GM12878 (cell line): ENCODE measurements around the gene ANAPC4. TPM values are rescaled to one million over a fixed set of nuclear protein-coding genes. Genes with fewer than 3 reads are reported as not detected.

Source experiments
- ATAC-seq: fragments of 200-7000 bp; cut with Tn5 transposase; 3 replicates; pipeline ENCODE4 v1.9.1; 2020; ENCODE audit warnings: mild to moderate bottlenecking, moderate library complexity
- BruUV-seq: library from RNA; stranded (reverse); fragments of 400-500 nt; replicated peaks from 2 replicates; lab custom pipeline; 2021; lab: Mats Ljungman, UMichigan
- CTCF ChIA-PET: fragments of 300-600 bp; sonication (Branson Sonifier 250); formaldehyde crosslinking; extraction: SDS; loops from one replicate; lab custom pipeline; 2021; ENCODE audit warnings: inconsistent platforms; lab: Yijun Ruan, JAX
- POLR2A ChIA-PET: fragments of 350-600 bp; formaldehyde crosslinking; extraction: SDS; loops from one replicate; lab custom pipeline; 2021; ENCODE audit warnings: inconsistent platforms; lab: Charles Lee
- RAD21 ChIA-PET: fragments of 300-600 bp; sonication (Branson Sonifier 250); formaldehyde crosslinking; loops from one replicate; lab custom pipeline; 2023; ENCODE audit warnings: antibody characterized with exemption; ENCODE audit not compliant: unreplicated experiment; lab: Charles Lee
- SMC1A ChIA-PET: fragments of 300-600 bp; sonication (Branson Sonifier 250); formaldehyde crosslinking; loops from one replicate; lab custom pipeline; 2023; ENCODE audit not compliant: unreplicated experiment, uncharacterized antibody; lab: Charles Lee
- DNase-seq: peaks from one replicate; pipeline ENCODE4 v3.0.0-alpha.2; 2011; ENCODE audit warnings: low read depth, low spot score
- FAIRE-seq: peaks from 3 replicates; lab custom pipeline; 2011; peaks lifted over from hg19 to GRCh38; lab: Jason Lieb, UNC
- H2AFZ ChIP-seq: 2 replicates; pipeline ENCODE4 v1.6.0; 2011; ENCODE audit warnings: low read depth, low read length, control low read depth; ENCODE audit not compliant: control insufficient read depth
- H3K27ac ChIP-seq: 2 replicates; pipeline ENCODE4 v1.5.1; 2011; ENCODE audit warnings: control low read depth; ENCODE audit not compliant: control insufficient read depth, insufficient read depth
- H3K27me3 ChIP-seq, 2 experiments: replicated peaks in 1 of 2; 2 replicates each; pipeline versions ENCODE4 v1.6.0 to v1.6.1; 2011; ENCODE audit warnings: low read length in 1 of 2; ENCODE audit not compliant: control insufficient read depth in 2 of 2, insufficient read depth in 2 of 2
- H3K36me3 ChIP-seq, 2 experiments: 2 replicates each; pipeline ENCODE4 v1.5.1; 2011; ENCODE audit warnings: low read length in 1 of 2; ENCODE audit not compliant: control insufficient read depth in 2 of 2, insufficient read depth in 2 of 2
- H3K4me1 ChIP-seq: 2 replicates; pipeline ENCODE4 v1.6.1; 2011; ENCODE audit warnings: mild to moderate bottlenecking, low read length, moderate library complexity, mixed read lengths; ENCODE audit not compliant: control insufficient read depth, insufficient read depth
- H3K4me2 ChIP-seq: 2 replicates; pipeline ENCODE4 v1.6.0; 2011; ENCODE audit warnings: control low read depth; ENCODE audit not compliant: control insufficient read depth, insufficient read depth
- H3K4me3 ChIP-seq: fragments of 200-600 bp; sonication (generic); 2 replicates; pipeline ENCODE4 v1.5.1; 2016
- H3K79me2 ChIP-seq: 2 replicates; pipeline ENCODE4 v1.6.0; 2011; ENCODE audit warnings: low read length; ENCODE audit not compliant: control insufficient read depth, insufficient read depth
- H3K9ac ChIP-seq: 2 replicates; pipeline ENCODE4 v1.8.0; 2011; ENCODE audit warnings: low read length, control low read depth, mixed read lengths; ENCODE audit not compliant: control insufficient read depth, insufficient read depth
- H3K9me3 ChIP-seq: replicated peaks from 3 replicates; pipeline ENCODE4 v1.5.1; 2011; ENCODE audit warnings: mild to moderate bottlenecking, low read length; ENCODE audit not compliant: control insufficient read depth, insufficient read depth
- H4K20me1 ChIP-seq: 2 replicates; pipeline ENCODE4 v1.6.0; 2011; ENCODE audit not compliant: control insufficient read depth, insufficient read depth
- BHLHE40 ChIP-seq, 2 experiments: fragments of 450-650 bp in 1 of 2; IDR thresholded peaks; 2 replicates each; pipeline ENCODE4 v1.6.1; 2011 to 2017; ENCODE audit warnings: low read depth in 2 of 2, borderline replicate concordance in 1 of 2, improper control_type of control experiment in 1 of 2, low read length in 1 of 2, mild to moderate bottlenecking in 1 of 2
- BRCA1 ChIP-seq: IDR thresholded peaks from 2 replicates; pipeline ENCODE4 v1.6.1; 2011; ENCODE audit warnings: low read depth, low read length, improper control_type of control experiment
- CTCF ChIP-seq, 3 experiments: IDR thresholded peaks in 2 of 3; conservative IDR thresholded peaks in 1 of 3; 2 replicates each; pipeline ENCODE4 v1.5.1; 2011; ENCODE audit warnings: low read depth in 3 of 3, low read length in 3 of 3, mild to moderate bottlenecking in 3 of 3, control low read depth in 2 of 3, moderate library complexity in 2 of 3, inconsistent platforms in 1 of 3, mixed read lengths in 1 of 3; ENCODE audit not compliant: control insufficient read depth in 2 of 3, insufficient read depth in 1 of 3; ENCODE audit errors: extremely low read depth in 1 of 3
- HDAC2 ChIP-seq: fragments of 200-600 bp; sonication (generic); IDR thresholded peaks from 2 replicates; pipeline ENCODE4 v1.6.1; 2017
- KAT2A ChIP-seq: conservative IDR thresholded peaks from 2 replicates; pipeline ENCODE4 v1.6.1; 2011; ENCODE audit warnings: low read depth, low read length; ENCODE audit not compliant: control insufficient read depth
- MTA3 ChIP-seq: IDR thresholded peaks from 2 replicates; pipeline ENCODE4 v1.6.1; 2012; ENCODE audit warnings: low read length, inconsistent platforms, borderline replicate concordance
- NBN ChIP-seq: fragments of 450-650 bp; IDR thresholded peaks from 2 replicates; pipeline ENCODE4 v1.6.1; 2016
- RELA ChIP-seq: fragments of 450-650 bp; IDR thresholded peaks from 2 replicates; pipeline ENCODE4 v1.8.0; 2014; ENCODE audit warnings: borderline replicate concordance; ENCODE audit not compliant: partially characterized antibody
- SUPT20H ChIP-seq: IDR thresholded peaks from 2 replicates; pipeline ENCODE4 v1.6.1; 2011; ENCODE audit warnings: low read depth, mild to moderate bottlenecking, low read length, moderate library complexity, borderline replicate concordance; ENCODE audit not compliant: control insufficient read depth
- YBX1 ChIP-seq: fragments of 450-650 bp; IDR thresholded peaks from 2 replicates; pipeline ENCODE4 v1.6.1; 2016; ENCODE audit warnings: antibody characterized with exemption
- ZBED1 ChIP-seq: IDR thresholded peaks from 2 replicates; pipeline ENCODE4 v1.6.1; 2016; ENCODE audit warnings: borderline replicate concordance
- ZBTB4 ChIP-seq: fragments of 450-650 bp; formaldehyde crosslinking; IDR thresholded peaks from 2 replicates; pipeline ENCODE4 v1.4.0; 2022; ENCODE audit warnings: mild to moderate bottlenecking, moderate library complexity
- WGBS: methylation state at CpG from one replicate; pipeline ENCODE4 v1.1.6; 2016; ENCODE audit warnings: low lambda C conversion rate; ENCODE audit not compliant: insufficient replicate concordance, insufficient coverage; ENCODE audit errors: missing lambda C conversion rate; 5-methylcytosine and 5-hydroxymethylcytosine counted together
- in situ Hi-C: fragments of 300-500 bp; cut with MboI; formaldehyde crosslinking; loops from 9 replicates; pipeline ENCODE4 v1.14.3; 2018; ENCODE audit warnings: mixed read lengths
- intact Hi-C: fragments of 100-400 bp; cut with micrococcal nuclease; formaldehyde crosslinking; loops from one replicate; pipeline ENCODE4 v1.14.2; 2022; ENCODE audit not compliant: unreplicated experiment
- polyA plus RNA-seq, 11 experiments: library from polyadenylated mRNA; depleted of rRNA in 4 of 11; unstranded in 6 of 11; stranded (reverse) in 5 of 11; fragments of >200 nt; fragmentation: Nextera tagmentation in 4 of 11; fragmentation: Illumina TruSeq in 1 of 11; extraction: Ambion mirVana in 4 of 11; extraction: Trizol in 1 of 11; gene quantifications; 1 replicate in 1 of 11; 2 replicates in 10 of 11; pipeline versions ENCODE4 v1.2.1 to v1.2.3, GENCODE V29; 2011 to 2016; ENCODE audit warnings: inconsistent platforms in 2 of 11, missing spikeins in 2 of 11, low read depth in 1 of 11
- total RNA-seq, 4 experiments: library from RNA; depleted of rRNA in 3 of 4; stranded (reverse); fragments of >200 nt in 3 of 4; fragmentation: Illumina TruSeq in 1 of 4; extraction: Trizol in 1 of 4; gene quantifications; 2 replicates each; pipeline versions ENCODE4 v1.2.1 to v1.2.3, GENCODE V29; 2013 to 2021

ANAPC4 gene
- total and polyA plus RNA-seq, 10 of the 15 experiments (the other 5 are each of a cell fraction or from before 2014, with no cell fraction given) = 16.3 to 50.2 (median 29.9) TPM

- TF ChIP-seq ZBTB4 (CRISPR knock-in tag) (no peak), HDAC2 (no peak), BRCA1 (no peak), YBX1 (no peak), KAT2A (no peak), NBN (no peak), CTCF (IDR thresholded peaks at IDR 0.05 in 2 of 3, conservative IDR thresholded peaks at IDR 0.05 in 1 of 3; ENCODE audit: control insufficient read depth in 2 of 3, extremely low read depth in 1 of 3, insufficient read depth in 1 of 3, low read depth in 3 of 3, low read length in 3 of 3) (no peak)
Observed at GRCh38 chr4:25427871-25428270, 50.8 kb downstream of the ANAPC4 start (continued).

GRCh38 chr4:25430630-25431029 lies 53.6 kb downstream of the ANAPC4 start:
- H3K4me2 ChIP-seq = no peak overlapping the region
- RAD21 ChIA-PET = no interaction called here
- in situ Hi-C loops = no loop called here
- DNase-seq (no peak), FAIRE-seq (no peak), ATAC-seq (no peak)
- no peak for TF ChIP-seq RELA
- no peak for TF ChIP-seq ZBED1
- TF ChIP-seq MTA3 = no peak
- TF ChIP-seq BHLHE40 (IDR thresholded peaks at IDR 0.05; ENCODE audit: borderline replicate concordance in 1 of 2, low read depth in 2 of 2, low read length in 1 of 2) = no peak
- no peak for TF ChIP-seq SUPT20H
- H3K4me1 ChIP-seq = no peaks in the 10 kb centered on the region
- H4K20me1 ChIP-seq = no peaks in the 10 kb centered on the region
- BruUV-seq = no TSS peak
- no peaks in the 10 kb centered on the region for H3K79me2 ChIP-seq
- H3K27me3 ChIP-seq = no peaks in the 10 kb centered on the region; a peak in 1 of 4 replicates
- H3K4me3 ChIP-seq = no peak overlapping the region
- CTCF ChIA-PET = interaction anchor here (1.0 to 1.7 kb wide), 3 partner anchors 9 to 65 kb away, joined by 4 to 6 read pairs (median 5); no protein-coding TSS in a partner anchor
- WGBS = 67% methylated on average over 5 of the region's 5 CpGs
- H3K9ac ChIP-seq = no peak overlapping the region
- intact Hi-C loops = no loop called here
- POLR2A ChIA-PET = no interaction called here
- no peak overlapping the region for H3K27ac ChIP-seq
- no peaks in the 10 kb centered on the region for H3K9me3 ChIP-seq
- SMC1A ChIA-PET = no interaction called here
- no peak overlapping the region for H2AFZ ChIP-seq
- H3K36me3 ChIP-seq = no peaks in the 10 kb centered on the region
